GM12874 (cell line): ENCODE measurements around the gene TRAF3.

Source experiments
- TF ChIP-seq, protein P1 (sequence below): IDR thresholded peaks from 2 replicates; pipeline ENCODE4 v1.5.1; 2011; ENCODE audit warnings: low read depth, mild to moderate bottlenecking, control low read depth, low read length, moderate library complexity; ENCODE audit not compliant: insufficient read depth

Gene TRAF3

DNA sequence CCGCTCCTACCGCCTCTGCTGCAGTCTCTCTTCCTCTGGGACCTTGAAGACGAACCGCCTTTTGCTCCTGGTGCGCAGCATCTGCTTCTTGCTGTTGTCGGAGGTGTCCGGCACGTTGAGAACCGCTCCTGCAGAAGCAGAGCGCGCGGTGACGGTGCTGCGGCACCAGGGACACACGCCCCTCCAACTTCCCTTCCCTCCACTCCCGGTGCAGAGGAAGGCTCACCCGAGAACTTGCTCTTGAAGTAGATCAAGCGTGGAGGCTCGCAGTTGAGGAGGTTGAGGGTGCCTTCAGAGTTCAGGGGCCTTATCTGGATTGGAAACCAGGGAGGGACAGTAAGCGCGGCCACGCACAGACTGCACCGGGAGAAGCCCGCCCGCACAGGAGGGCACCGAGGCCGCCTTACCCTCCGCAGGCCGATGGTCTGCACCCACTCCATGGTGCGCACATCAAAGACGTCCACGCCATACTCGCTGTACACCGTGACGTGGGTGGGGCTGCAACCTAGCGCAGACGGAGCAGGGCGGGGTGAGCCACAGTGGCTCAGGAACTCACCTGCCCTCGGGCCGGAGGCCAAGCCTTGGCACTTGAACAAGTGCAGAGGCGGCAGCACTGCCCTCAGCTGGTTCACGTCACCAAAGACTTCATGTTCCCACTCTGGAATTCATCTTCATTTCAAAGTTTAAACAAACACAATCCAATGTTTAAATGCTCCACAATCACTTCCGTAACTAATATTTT lies 162.7 kb downstream of the TRAF3 start:
- TF ChIP-seq, protein P1, sequence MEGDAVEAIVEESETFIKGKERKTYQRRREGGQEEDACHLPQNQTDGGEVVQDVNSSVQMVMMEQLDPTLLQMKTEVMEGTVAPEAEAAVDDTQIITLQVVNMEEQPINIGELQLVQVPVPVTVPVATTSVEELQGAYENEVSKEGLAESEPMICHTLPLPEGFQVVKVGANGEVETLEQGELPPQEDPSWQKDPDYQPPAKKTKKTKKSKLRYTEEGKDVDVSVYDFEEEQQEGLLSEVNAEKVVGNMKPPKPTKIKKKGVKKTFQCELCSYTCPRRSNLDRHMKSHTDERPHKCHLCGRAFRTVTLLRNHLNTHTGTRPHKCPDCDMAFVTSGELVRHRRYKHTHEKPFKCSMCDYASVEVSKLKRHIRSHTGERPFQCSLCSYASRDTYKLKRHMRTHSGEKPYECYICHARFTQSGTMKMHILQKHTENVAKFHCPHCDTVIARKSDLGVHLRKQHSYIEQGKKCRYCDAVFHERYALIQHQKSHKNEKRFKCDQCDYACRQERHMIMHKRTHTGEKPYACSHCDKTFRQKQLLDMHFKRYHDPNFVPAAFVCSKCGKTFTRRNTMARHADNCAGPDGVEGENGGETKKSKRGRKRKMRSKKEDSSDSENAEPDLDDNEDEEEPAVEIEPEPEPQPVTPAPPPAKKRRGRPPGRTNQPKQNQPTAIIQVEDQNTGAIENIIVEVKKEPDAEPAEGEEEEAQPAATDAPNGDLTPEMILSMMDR = no peak

DNA sequence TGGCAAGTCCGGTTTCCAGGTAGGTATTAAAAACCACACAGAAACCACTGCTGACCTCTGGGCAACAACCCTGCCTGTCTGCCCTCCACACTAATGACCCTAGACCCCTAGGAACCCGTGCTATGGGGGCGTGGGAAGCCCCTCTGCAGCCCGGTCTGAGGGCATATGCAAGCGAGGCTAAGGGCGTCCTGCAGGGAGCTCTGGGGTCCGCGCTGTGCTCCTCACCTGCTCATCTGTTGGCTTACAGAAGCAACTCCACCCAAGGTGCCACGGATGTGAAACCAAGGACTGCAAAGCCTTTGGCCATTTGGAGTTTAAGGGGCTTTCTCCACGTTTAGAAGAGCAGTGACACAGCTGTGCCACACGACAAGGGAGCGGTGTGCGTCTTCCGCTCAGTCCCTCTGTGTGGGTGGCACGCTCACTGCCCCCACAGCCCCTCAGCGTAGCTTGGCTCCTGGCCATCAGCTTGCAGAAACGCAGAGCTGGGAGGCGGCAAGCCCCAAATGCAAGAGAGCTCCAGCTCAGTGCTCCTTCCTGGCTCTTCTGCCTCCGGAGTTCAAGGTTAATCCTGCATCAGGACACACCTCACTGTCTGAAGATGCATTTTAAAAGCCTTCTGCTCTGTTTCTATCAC lies 163.6 kb downstream of the TRAF3 start:
- TF ChIP-seq, protein P1 = no peak

DNA sequence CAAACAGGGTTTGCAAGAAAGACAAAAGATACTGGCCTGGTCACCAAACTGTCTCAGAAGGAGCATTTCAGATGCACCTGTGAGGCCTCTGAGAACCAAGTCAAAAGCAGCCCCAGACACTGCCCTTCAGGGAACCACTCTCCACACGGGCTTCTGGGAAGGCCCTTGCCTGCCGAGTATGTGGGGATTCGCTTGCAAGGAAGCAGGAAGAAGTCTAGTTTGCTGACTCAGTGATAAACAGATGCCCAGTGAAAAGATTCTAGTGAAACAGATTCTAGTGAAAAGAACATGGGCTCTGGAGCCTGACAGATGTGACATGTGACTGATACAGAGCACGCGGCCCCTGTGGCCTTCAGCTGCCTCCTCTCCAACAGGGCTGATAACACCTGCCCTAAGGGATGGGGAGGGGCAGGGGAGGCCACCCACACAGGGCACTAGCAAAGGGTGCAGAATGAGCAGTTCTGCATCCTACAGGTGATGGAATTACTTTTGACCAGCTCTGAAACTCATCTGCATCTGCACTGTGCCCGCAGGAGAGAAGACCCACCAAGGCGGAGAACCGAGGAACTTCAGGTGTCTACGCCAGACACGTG lies 164.3 kb downstream of the TRAF3 start:
- TF ChIP-seq, protein P1 = no peak

DNA sequence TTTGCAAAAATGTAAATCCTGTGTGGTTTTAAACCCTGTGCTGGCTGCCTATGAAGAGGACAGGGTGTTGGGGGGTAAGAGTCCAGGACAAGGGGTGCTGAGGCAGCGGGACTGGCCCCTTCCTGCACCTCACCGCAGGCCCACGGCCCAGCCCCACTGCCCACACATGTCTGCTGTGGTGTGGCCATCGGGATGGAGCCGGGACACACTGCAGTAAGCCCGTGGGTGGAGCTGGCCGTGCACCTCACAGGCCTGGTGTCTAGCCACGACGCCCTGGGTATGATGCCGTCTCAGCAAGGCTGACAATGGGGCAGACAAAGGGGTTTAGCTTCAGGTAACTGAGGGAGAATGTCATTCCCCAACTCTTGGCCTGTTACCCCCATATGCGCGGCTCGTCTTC lies 164.8 kb downstream of the TRAF3 start:
- TF ChIP-seq, protein P1 = no peak

DNA sequence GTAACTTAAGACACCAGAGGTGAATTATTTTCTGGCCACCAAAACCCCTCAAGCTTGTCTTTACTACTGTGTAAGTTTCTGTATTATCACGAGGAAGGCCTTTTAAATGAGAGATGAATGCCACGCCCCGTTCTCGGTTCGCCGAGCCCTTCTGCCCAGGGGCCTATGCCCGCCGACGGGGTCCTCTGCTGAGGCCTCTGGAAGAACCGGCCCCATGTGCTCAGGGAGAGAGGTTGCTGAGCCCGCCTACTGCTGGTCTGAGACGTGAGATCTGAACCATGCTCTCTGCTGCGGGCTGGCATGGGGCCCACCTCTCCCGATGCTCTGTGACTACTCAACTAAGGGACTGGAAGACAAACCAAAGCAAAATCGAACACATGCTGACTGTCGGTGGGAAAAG lies 166.2 kb downstream of the TRAF3 start:
- TF ChIP-seq, protein P1 = no peak

DNA sequence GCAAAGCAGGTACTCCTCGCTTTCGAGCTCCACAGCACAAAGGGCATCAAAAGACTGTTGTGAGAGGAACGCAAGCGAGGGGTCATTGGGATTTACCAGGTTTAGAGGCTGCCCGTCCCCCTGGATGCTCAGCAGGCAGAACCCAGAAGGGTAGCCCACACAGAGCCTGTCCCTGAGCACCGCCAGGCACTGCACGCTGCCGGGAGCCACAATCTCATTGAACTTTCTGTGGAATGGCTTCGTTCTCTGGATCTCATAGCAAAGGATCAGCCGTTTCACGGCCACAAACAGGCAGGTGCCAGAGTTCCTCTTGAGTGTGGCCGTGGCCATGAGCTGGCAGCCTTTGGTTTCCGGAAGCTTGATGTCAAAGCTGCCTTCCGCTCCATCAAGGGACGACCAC lies 166.7 kb downstream of the TRAF3 start:
- TF ChIP-seq, protein P1 = no peak

DNA sequence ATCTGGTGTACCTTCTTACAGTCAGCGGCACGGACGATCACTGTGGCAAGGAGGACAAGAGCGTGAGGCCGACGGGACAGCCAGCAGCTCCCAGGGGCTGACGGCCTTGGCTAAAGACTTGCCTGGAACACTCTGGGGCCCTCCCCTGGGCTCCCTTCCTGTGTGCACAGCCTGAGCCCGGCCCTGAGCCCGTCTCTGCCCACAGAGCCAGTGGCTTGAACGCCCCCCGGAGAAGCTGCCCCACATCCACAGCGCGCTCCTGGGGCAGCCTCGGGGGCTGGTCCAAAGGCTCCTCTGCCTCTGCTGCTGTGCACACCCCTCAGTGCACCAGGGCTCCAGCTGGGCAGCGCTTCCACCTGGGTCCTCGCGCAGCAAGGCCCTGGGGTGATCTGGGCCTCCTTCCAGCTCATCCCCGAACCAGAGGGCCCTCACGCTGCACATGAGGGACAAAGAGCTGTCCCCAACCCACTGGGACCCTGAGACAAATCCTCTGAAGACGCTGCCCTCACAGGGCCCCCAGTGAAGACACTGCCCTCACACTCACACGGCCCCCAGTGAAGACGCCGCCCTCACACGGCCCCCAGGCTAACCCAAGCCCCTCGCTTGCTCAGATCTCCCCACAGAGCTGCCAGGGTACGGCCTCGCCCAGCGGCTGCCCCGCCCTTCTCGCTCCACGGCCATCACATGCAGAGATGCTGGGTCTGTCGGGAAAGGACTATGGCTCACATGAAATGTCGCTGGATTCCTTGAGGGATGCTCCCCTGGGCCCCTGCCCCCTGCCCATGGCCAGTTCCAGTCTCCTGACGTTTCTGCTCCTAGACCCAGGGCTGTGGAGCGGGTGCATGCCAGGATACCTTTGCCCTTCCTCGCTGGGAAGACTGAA lies 167.4 kb downstream of the TRAF3 start:
- TF ChIP-seq, protein P1 = no peak
